Upper lobe of left lung (tissue), 4 donors: ENCODE measurements around the gene CCL20.

Source experiments
- CTCF ChIP-seq, 6 experiments: fragments of 450-650 bp in 4 of 6; fragments of 200-600 bp in 2 of 6; sonication (generic) in 2 of 6; IDR thresholded peaks; one replicate each; pipeline ENCODE4 v1.5.1; 2016 to 2019; ENCODE audit warnings: antibody characterized with exemption in 6 of 6
- POLR2A ChIP-seq, 4 donors: fragments of 450-650 bp; IDR thresholded peaks; one replicate each; pipeline ENCODE4 v1.5.1; 2016 to 2017; ENCODE audit warnings: antibody characterized with exemption in 4 of 4, mild to moderate bottlenecking in 2 of 4
- POLR2AphosphoS5 ChIP-seq, 2 donors: sonication (generic); formaldehyde crosslinking; IDR thresholded peaks; one replicate each; pipeline ENCODE4 v1.5.1; 2017; ENCODE audit warnings: antibody characterized with exemption in 2 of 2

- TF ChIP-seq POLR2AphosphoS5 (IDR thresholded peaks at IDR 0.05) (no peak), CTCF (IDR thresholded peaks at IDR 0.05) (no peak), POLR2A (IDR thresholded peaks at IDR 0.05) (no peak)
These were observed 15.7 kb downstream of the CCL20 start for GRCh38 chr2:227829337-227829736.
